ENCODE data around the gene CACNG6.

CACNG6 gene

DNA sequence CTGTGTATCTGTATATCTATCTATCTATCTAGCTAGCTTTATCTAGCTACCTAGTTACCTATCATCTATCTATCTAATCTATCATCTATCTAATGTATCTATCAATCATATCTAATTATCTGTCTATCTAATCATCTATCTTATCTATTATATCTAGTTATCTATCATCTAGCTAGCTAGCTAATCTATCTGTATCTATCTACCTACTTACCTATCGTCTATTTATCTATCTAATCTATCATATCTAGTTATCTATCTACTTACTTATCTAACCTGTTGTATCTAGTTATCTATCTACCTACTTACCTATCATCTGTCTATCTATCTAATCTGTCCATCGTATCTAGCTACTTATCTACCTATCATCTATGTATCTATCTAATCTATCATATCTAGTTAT lies 54.3 kb downstream of the CACNG6 start:
- DNase-seq (ENCODE audit: low read depth), result no peak

DNA sequence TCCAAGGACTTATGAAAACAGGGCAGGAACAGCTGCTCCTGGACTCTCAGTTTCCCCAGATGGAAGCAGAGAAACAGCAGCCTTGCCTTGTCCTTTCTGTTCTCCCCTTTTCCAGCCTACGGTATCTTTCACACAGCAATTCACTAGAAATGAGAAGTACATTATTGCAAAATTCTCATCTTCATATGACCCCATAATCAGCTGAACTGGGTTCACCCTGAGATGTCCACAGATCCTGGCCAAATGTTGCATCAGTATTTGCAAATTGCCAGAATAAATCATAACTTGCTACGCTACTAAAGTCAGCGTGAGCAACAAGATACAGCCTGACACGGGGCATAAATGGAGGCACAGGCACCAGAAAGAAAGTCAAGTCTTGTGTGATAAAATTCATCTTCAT lies 56.2 kb downstream of the CACNG6 start:
- no peak for DNase-seq (ENCODE audit: low read depth)

Measured in HS-5 (cell line).